Fibroblast of lung (primary cell): ENCODE data around the gene ARGLU1. TPM values are rescaled to one million over a fixed set of nuclear protein-coding genes. Genes with fewer than 3 reads are reported as not detected.

Experiments
- DNase-seq, 2 donors: peaks; one replicate each; pipeline versions ENCODE4 v3.0.0 to v3.0.0-alpha.2; 2010; ENCODE audit warnings: low read depth in 2 of 2
- H2AFZ ChIP-seq: 2 replicates; pipeline ENCODE4 v1.5.1; 2012; ENCODE audit warnings: low read length, control low read depth, inconsistent platforms
- H3K27ac ChIP-seq: 2 replicates; pipeline ENCODE4 v1.5.1; 2011; ENCODE audit warnings: low read length, control low read depth; ENCODE audit not compliant: insufficient read depth
- H3K27me3 ChIP-seq: 2 replicates; pipeline ENCODE4 v1.5.1; 2011; ENCODE audit warnings: mild to moderate bottlenecking, low read length; ENCODE audit not compliant: control insufficient read depth, insufficient read depth
- H3K36me3 ChIP-seq: 2 replicates; pipeline ENCODE4 v1.5.1; 2011; ENCODE audit warnings: low read length; ENCODE audit not compliant: control insufficient read depth, insufficient read depth
- H3K4me1 ChIP-seq: 2 replicates; pipeline ENCODE4 v1.5.1; 2011; ENCODE audit warnings: low read length; ENCODE audit not compliant: control insufficient read depth, insufficient read depth; ENCODE audit errors: extremely low read depth
- H3K4me2 ChIP-seq: 2 replicates; pipeline ENCODE4 v1.5.1; 2011; ENCODE audit warnings: low read length, control low read depth; ENCODE audit not compliant: insufficient read depth; ENCODE audit errors: extremely low read depth
- H3K4me3 ChIP-seq, 4 experiments: fragments of 200-600 bp in 1 of 4; sonication (generic) in 1 of 4; replicated peaks in 1 of 4; 2 replicates each; pipeline ENCODE4 v1.5.1; 2011 to 2016; ENCODE audit warnings: low read length in 4 of 4, low read depth in 3 of 4, mild to moderate bottlenecking in 3 of 4, control low read depth in 2 of 4, inconsistent platforms in 1 of 4, mixed read lengths in 1 of 4; ENCODE audit not compliant: insufficient read depth in 1 of 4; ENCODE audit errors: control extremely low read depth in 1 of 4
- H3K79me2 ChIP-seq: 2 replicates; pipeline ENCODE4 v1.5.1; 2012; ENCODE audit warnings: mild to moderate bottlenecking, low read length, inconsistent platforms; ENCODE audit not compliant: control insufficient read depth, insufficient read depth
- H3K9ac ChIP-seq: 2 replicates; pipeline ENCODE4 v1.5.1; 2011; ENCODE audit warnings: mild to moderate bottlenecking, low read length, control low read depth; ENCODE audit not compliant: insufficient read depth
- H3K9me3 ChIP-seq: 2 replicates; pipeline ENCODE4 v1.5.1; 2012; ENCODE audit warnings: low read depth, low read length; ENCODE audit not compliant: control insufficient read depth, insufficient read depth
- H4K20me1 ChIP-seq: 2 replicates; pipeline ENCODE4 v1.5.1; 2011; ENCODE audit warnings: low read length; ENCODE audit not compliant: control insufficient read depth, insufficient read depth; ENCODE audit errors: extremely low read depth
- CTCF ChIP-seq, 2 donors: IDR thresholded peaks in 1 of 2; conservative IDR thresholded peaks in 1 of 2; 1 replicate in 1 of 2; 2 replicates in 1 of 2; pipeline ENCODE4 v1.5.1; 2011 to 2012; ENCODE audit warnings: low read length in 2 of 2, control low read depth in 1 of 2, inconsistent platforms in 1 of 2, low read depth in 1 of 2, mild to moderate bottlenecking in 1 of 2
- EZH2 ChIP-seq: IDR thresholded peaks from 2 replicates; pipeline ENCODE4 v1.5.1; 2012; ENCODE audit warnings: low read length, control low read depth, mild to moderate bottlenecking; ENCODE audit errors: missing control alignments
- polyA plus RNA-seq, 2 donors: library from polyadenylated mRNA; depleted of rRNA in 1 of 2; stranded (reverse) in 1 of 2; unstranded in 1 of 2; fragments of >200 nt; gene quantifications; 2 replicates each; pipeline ENCODE4 v1.2.1, GENCODE V29; 2011 to 2012; ENCODE audit warnings: missing spikeins in 1 of 2
- total RNA-seq: library from RNA; depleted of rRNA; stranded (reverse); fragments of >200 nt; gene quantifications from 2 replicates; pipeline ENCODE4 v1.2.1, GENCODE V29; 2014

ARGLU1 gene
- total and polyA plus RNA-seq, 2 donors (not counting 1 experiment from before 2014, with no cell fraction given): 45.4 to 45.6 TPM

GRCh38 chr13:106566641-106567473 lies 1.1 kb downstream of the ARGLU1 start:
- Histone ChIP-seq H3K9ac (peak overlapping the region; percentile 96), H3K27me3 (no peaks in the 10 kb centered on the region), H3K4me3 (peak overlapping the region; percentile 65 to 97 (median 80)), H2AFZ (no peak overlapping the region), H3K27ac (peak overlapping the region; percentile 92), H3K79me2 (peaks cover 59% of the 10 kb centered on the region), H3K9me3 (no peaks in the 10 kb centered on the region), H3K4me2 (peak overlapping the region; percentile 46), H3K4me1 (peaks cover 4% of the 10 kb centered on the region), H3K36me3 (no peaks in the 10 kb centered on the region), H4K20me1 (peaks cover 7% of the 10 kb centered on the region)
- DNase-seq: peak; percentile 60 to 64
- TF ChIP-seq CTCF (conservative IDR thresholded peaks at IDR 0.05 in 1 of 2, IDR thresholded peaks at IDR 0.05 in 1 of 2; ENCODE audit: low read depth in 1 of 2, low read length in 2 of 2): no peak

- TF ChIP-seq EZH2 (no peak), CTCF (conservative IDR thresholded peaks at IDR 0.05 in 1 of 2, IDR thresholded peaks at IDR 0.05 in 1 of 2; ENCODE audit: low read depth in 1 of 2, low read length in 2 of 2) (no peak)
- Histone ChIP-seq H3K27me3 (no peaks in the 10 kb centered on the region), H3K4me2 (peak overlapping the region; percentile 46), H3K4me3 (peak overlapping the region; percentile 65 to 97 (median 80)), H2AFZ (no peak overlapping the region), H3K79me2 (peaks cover 75% of the 10 kb centered on the region), H3K4me1 (peaks cover 4% of the 10 kb centered on the region), H3K36me3 (no peaks in the 10 kb centered on the region), H3K9ac (no peak overlapping the region), H4K20me1 (peaks cover 7% of the 10 kb centered on the region), H3K27ac (no peak overlapping the region), H3K9me3 (no peaks in the 10 kb centered on the region)
- DNase-seq: no peak
Measured at GRCh38 chr13:106565127-106565775, 2.7 kb downstream of the ARGLU1 start.

- H4K20me1 ChIP-seq: peaks cover 7% of the 10 kb centered on the region
- H3K4me2 ChIP-seq: no peak overlapping the region
Measured at GRCh38 chr13:106562301-106562700, 5.6 kb downstream of the ARGLU1 start.

More at GRCh38 chr13:106562301-106562700, 5.6 kb downstream of the ARGLU1 start:
- H3K9ac ChIP-seq: no peak overlapping the region
- peaks cover 4% of the 10 kb centered on the region for H3K4me1 ChIP-seq
- H3K36me3 ChIP-seq: peaks cover 1% of the 10 kb centered on the region
- H3K4me3 ChIP-seq: no peak overlapping the region
- no peak for TF ChIP-seq EZH2
- no peak for TF ChIP-seq CTCF (conservative IDR thresholded peaks at IDR 0.05 in 1 of 2, IDR thresholded peaks at IDR 0.05 in 1 of 2; ENCODE audit: low read depth in 1 of 2, low read length in 2 of 2)
- H3K27me3 ChIP-seq: no peaks in the 10 kb centered on the region
- no peak overlapping the region for H3K27ac ChIP-seq
- peaks cover 95% of the 10 kb centered on the region for H3K79me2 ChIP-seq
- DNase-seq: no peak
- H3K9me3 ChIP-seq: no peaks in the 10 kb centered on the region
- H2AFZ ChIP-seq: no peak overlapping the region
